WTC11 (cell line): ENCODE measurements around the gene CBFA2T3. TPM values are rescaled to one million over a fixed set of nuclear protein-coding genes. Genes with fewer than 3 reads are reported as not detected.

Source experiments
- ATAC-seq: fragments of 200-7000 bp; cut with Tn5 transposase; 2 replicates; pipeline ENCODE4 v1.10.0; 2021; ENCODE audit warnings: mild to moderate bottlenecking, moderate library complexity
- CTCF ChIA-PET: fragments of 300-600 bp; sonication (Branson Sonifier 250); formaldehyde crosslinking; loops from one replicate; lab custom pipeline; 2021; ENCODE audit warnings: antibody characterized with exemption; lab: Charles Lee
- POLR2A ChIA-PET: fragments of 350-600 bp; sonication (Branson Sonifier 250); formaldehyde crosslinking; loops from one replicate; lab custom pipeline; 2021; ENCODE audit warnings: antibody characterized with exemption; lab: Charles Lee
- DNase-seq: peaks from one replicate; pipeline ENCODE4 v3.0.0; 2021; ENCODE audit warnings: low spot score
- H3K27ac Mint-ChIP-seq: 2 replicates; pipeline ENCODE4 v1.8.0; 2021; ENCODE audit warnings: mixed read lengths
- H3K27me3 Mint-ChIP-seq: 2 replicates; pipeline ENCODE4 v1.8.0; 2021; ENCODE audit warnings: low read depth, mild to moderate bottlenecking, moderate library complexity, mixed read lengths
- H3K36me3 Mint-ChIP-seq: 2 replicates; pipeline ENCODE4 v1.8.0; 2021; ENCODE audit warnings: mixed read lengths
- H3K4me1 Mint-ChIP-seq: 2 replicates; pipeline ENCODE4 v1.8.0; 2022; ENCODE audit warnings: mixed read lengths
- H3K4me3 Mint-ChIP-seq: 2 replicates; pipeline ENCODE4 v1.8.0; 2021; ENCODE audit warnings: mild to moderate bottlenecking, moderate library complexity, mixed read lengths
- H3K9me3 Mint-ChIP-seq: 2 replicates; pipeline ENCODE4 v1.8.0; 2021; ENCODE audit warnings: mixed read lengths
- ETV6 ChIP-seq: sonication (generic); formaldehyde crosslinking; IDR thresholded peaks from 2 replicates; pipeline ENCODE4 v1.8.1; 2022; ENCODE audit warnings: mild to moderate bottlenecking, missing genetic modification reagents
- FOXP1 ChIP-seq: sonication (generic); formaldehyde crosslinking; IDR thresholded peaks from 2 replicates; pipeline ENCODE4 v1.8.0; 2022; ENCODE audit warnings: missing genetic modification reagents, mild to moderate bottlenecking, moderate library complexity, borderline replicate concordance
- GABPB1 ChIP-seq: sonication (generic); formaldehyde crosslinking; IDR thresholded peaks from 2 replicates; pipeline ENCODE4 v1.8.1; 2023; ENCODE audit warnings: mild to moderate bottlenecking, missing genetic modification reagents
- RELA ChIP-seq: sonication (generic); formaldehyde crosslinking; IDR thresholded peaks from 2 replicates; pipeline ENCODE4 v1.8.1; 2022; ENCODE audit warnings: missing genetic modification reagents, mild to moderate bottlenecking, borderline replicate concordance
- SOX15 ChIP-seq: fragments of 250-450 bp; sonication (Bioruptor Pico); IDR thresholded peaks from 2 replicates; pipeline ENCODE4 v1.9.0; 2021; ENCODE audit warnings: mild to moderate bottlenecking
- TCF7 ChIP-seq: sonication (generic); formaldehyde crosslinking; IDR thresholded peaks from 2 replicates; pipeline ENCODE4 v1.8.0; 2022; ENCODE audit warnings: mild to moderate bottlenecking, low read depth, missing genetic modification reagents, moderate library complexity
- TP53 ChIP-seq: sonication (generic); formaldehyde crosslinking; IDR thresholded peaks from 2 replicates; pipeline ENCODE4 v1.8.1; 2023; ENCODE audit warnings: mild to moderate bottlenecking, missing genetic modification reagents
- total RNA-seq: library from RNA; stranded (reverse); gene quantifications from 3 replicates; pipeline ENCODE4 v1.2.3, GENCODE V29; 2021
- TF ChIP-seq, protein P1 (sequence below): fragments of 250-450 bp; sonication (Bioruptor Pico); IDR thresholded peaks from 2 replicates; pipeline ENCODE4 v1.9.0; 2021; ENCODE audit warnings: mild to moderate bottlenecking, borderline replicate concordance
- TF ChIP-seq, protein P2 (sequence below): sonication (generic); formaldehyde crosslinking; IDR thresholded peaks from 2 replicates; pipeline ENCODE4 v1.8.1; 2022; ENCODE audit warnings: mild to moderate bottlenecking, missing genetic modification reagents, moderate library complexity, borderline replicate concordance
- TF ChIP-seq, protein P3 (sequence below): sonication (generic); formaldehyde crosslinking; IDR thresholded peaks from 2 replicates; pipeline ENCODE4 v1.8.0; 2023; ENCODE audit warnings: mild to moderate bottlenecking, missing genetic modification reagents
- TF ChIP-seq, protein P4 (sequence below): sonication (generic); formaldehyde crosslinking; IDR thresholded peaks from 2 replicates; pipeline ENCODE4 v1.8.1; 2023; ENCODE audit warnings: mild to moderate bottlenecking, missing genetic modification reagents
- TF ChIP-seq, protein P5 (sequence below): sonication (generic); formaldehyde crosslinking; conservative IDR thresholded peaks from 2 replicates; pipeline ENCODE4 v1.8.1; 2022; ENCODE audit warnings: mild to moderate bottlenecking, missing genetic modification reagents
- TF ChIP-seq, protein P6 (sequence below): sonication (generic); formaldehyde crosslinking; IDR thresholded peaks from 2 replicates; pipeline ENCODE4 v1.8.0; 2023; ENCODE audit warnings: missing genetic modification reagents
- TF ChIP-seq, protein P7 (sequence below): sonication (generic); formaldehyde crosslinking; IDR thresholded peaks from 2 replicates; pipeline ENCODE4 v1.8.0; 2022; ENCODE audit warnings: missing genetic modification reagents

CBFA2T3 gene
- total RNA-seq, 1 experiment from 2014 or later: 2.6 TPM

DNA sequence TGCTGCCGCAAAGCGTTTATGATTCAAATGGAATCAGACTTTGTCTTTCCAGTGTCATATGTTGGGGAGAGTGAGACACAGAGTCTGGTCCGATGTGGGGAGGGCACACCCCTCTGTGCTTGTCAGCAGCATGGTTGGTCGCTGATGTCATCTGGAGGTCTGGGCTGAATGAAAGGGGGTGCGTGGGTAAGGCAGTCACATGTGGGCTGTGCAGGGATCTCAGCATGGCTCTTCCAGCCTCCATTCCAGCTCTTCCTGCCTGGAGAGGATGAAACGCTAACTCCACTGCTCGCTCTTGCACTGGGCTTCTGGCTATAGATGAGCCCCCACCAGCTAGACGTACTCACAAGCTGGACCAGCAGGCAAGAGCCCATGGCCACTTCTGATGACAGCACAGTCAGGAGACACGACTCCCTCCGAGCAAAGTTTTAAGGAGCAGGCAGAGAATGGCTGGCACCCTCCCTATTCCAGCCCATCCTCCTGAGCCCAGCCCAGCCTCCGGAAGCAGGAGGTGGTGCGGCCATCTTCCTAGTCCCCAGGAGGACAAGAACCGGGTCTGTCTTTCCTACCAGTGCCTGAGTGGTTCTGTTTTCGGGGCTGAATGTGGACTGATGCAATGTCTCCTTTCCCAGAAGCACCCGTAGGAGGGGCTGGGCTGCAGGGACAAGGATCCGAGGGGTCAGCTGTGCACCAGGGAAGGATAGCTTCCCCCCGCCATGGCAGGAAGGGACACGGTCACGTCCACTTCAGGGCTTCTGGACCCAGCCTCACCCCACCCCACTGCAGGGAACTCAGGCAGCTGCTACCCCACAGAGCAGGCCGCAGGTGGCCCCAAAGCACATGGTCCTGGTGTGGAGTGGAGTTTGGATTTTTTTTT, 41.5 kb upstream of the CBFA2T3 start:
- Mint-ChIP-seq H3K4me3 (no peak overlapping the region), H3K27ac (no peak overlapping the region), H3K4me1 (0 out of 2 replicates have a peak, but pooled peaks cover 8% of the 10 kb centered on the region), H3K36me3 (no peaks in the 10 kb centered on the region; the same call in 1 of the 2 replicates), H3K27me3 (no peaks in the 10 kb centered on the region), H3K9me3 (peaks cover 11% of the 10 kb centered on the region)
- ChIA-PET CTCF (no interaction called here), POLR2A (no interaction called here)
- TF ChIP-seq, protein P1, sequence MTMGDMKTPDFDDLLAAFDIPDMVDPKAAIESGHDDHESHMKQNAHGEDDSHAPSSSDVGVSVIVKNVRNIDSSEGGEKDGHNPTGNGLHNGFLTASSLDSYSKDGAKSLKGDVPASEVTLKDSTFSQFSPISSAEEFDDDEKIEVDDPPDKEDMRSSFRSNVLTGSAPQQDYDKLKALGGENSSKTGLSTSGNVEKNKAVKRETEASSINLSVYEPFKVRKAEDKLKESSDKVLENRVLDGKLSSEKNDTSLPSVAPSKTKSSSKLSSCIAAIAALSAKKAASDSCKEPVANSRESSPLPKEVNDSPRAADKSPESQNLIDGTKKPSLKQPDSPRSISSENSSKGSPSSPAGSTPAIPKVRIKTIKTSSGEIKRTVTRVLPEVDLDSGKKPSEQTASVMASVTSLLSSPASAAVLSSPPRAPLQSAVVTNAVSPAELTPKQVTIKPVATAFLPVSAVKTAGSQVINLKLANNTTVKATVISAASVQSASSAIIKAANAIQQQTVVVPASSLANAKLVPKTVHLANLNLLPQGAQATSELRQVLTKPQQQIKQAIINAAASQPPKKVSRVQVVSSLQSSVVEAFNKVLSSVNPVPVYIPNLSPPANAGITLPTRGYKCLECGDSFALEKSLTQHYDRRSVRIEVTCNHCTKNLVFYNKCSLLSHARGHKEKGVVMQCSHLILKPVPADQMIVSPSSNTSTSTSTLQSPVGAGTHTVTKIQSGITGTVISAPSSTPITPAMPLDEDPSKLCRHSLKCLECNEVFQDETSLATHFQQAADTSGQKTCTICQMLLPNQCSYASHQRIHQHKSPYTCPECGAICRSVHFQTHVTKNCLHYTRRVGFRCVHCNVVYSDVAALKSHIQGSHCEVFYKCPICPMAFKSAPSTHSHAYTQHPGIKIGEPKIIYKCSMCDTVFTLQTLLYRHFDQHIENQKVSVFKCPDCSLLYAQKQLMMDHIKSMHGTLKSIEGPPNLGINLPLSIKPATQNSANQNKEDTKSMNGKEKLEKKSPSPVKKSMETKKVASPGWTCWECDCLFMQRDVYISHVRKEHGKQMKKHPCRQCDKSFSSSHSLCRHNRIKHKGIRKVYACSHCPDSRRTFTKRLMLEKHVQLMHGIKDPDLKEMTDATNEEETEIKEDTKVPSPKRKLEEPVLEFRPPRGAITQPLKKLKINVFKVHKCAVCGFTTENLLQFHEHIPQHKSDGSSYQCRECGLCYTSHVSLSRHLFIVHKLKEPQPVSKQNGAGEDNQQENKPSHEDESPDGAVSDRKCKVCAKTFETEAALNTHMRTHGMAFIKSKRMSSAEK (CRISPR knock-in tag): no peak
- no peak for TF ChIP-seq TP53 (CRISPR knock-in tag)
- TF ChIP-seq TCF7 (CRISPR knock-in tag): no peak
- TF ChIP-seq GABPB1 (CRISPR knock-in tag): peak; percentile 22; the same call in 1 of the 2 replicates
- TF ChIP-seq, protein P2, sequence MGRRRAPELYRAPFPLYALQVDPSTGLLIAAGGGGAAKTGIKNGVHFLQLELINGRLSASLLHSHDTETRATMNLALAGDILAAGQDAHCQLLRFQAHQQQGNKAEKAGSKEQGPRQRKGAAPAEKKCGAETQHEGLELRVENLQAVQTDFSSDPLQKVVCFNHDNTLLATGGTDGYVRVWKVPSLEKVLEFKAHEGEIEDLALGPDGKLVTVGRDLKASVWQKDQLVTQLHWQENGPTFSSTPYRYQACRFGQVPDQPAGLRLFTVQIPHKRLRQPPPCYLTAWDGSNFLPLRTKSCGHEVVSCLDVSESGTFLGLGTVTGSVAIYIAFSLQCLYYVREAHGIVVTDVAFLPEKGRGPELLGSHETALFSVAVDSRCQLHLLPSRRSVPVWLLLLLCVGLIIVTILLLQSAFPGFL (CRISPR knock-in tag): no peak
- TF ChIP-seq, protein P3, sequence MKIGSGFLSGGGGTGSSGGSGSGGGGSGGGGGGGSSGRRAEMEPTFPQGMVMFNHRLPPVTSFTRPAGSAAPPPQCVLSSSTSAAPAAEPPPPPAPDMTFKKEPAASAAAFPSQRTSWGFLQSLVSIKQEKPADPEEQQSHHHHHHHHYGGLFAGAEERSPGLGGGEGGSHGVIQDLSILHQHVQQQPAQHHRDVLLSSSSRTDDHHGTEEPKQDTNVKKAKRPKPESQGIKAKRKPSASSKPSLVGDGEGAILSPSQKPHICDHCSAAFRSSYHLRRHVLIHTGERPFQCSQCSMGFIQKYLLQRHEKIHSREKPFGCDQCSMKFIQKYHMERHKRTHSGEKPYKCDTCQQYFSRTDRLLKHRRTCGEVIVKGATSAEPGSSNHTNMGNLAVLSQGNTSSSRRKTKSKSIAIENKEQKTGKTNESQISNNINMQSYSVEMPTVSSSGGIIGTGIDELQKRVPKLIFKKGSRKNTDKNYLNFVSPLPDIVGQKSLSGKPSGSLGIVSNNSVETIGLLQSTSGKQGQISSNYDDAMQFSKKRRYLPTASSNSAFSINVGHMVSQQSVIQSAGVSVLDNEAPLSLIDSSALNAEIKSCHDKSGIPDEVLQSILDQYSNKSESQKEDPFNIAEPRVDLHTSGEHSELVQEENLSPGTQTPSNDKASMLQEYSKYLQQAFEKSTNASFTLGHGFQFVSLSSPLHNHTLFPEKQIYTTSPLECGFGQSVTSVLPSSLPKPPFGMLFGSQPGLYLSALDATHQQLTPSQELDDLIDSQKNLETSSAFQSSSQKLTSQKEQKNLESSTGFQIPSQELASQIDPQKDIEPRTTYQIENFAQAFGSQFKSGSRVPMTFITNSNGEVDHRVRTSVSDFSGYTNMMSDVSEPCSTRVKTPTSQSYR (CRISPR knock-in tag): no peak
- TF ChIP-seq, protein P4, sequence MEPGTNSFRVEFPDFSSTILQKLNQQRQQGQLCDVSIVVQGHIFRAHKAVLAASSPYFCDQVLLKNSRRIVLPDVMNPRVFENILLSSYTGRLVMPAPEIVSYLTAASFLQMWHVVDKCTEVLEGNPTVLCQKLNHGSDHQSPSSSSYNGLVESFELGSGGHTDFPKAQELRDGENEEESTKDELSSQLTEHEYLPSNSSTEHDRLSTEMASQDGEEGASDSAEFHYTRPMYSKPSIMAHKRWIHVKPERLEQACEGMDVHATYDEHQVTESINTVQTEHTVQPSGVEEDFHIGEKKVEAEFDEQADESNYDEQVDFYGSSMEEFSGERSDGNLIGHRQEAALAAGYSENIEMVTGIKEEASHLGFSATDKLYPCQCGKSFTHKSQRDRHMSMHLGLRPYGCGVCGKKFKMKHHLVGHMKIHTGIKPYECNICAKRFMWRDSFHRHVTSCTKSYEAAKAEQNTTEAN (CRISPR knock-in tag): no peak
- TF ChIP-seq FOXP1 (CRISPR knock-in tag): 0 out of 2 replicates have a peak, but pooled peaks have one; percentile 11
- TF ChIP-seq RELA: no peak
- TF ChIP-seq, protein P5, sequence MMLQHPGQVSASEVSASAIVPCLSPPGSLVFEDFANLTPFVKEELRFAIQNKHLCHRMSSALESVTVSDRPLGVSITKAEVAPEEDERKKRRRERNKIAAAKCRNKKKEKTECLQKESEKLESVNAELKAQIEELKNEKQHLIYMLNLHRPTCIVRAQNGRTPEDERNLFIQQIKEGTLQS (CRISPR knock-in tag): no peak
- TF ChIP-seq, protein P6, sequence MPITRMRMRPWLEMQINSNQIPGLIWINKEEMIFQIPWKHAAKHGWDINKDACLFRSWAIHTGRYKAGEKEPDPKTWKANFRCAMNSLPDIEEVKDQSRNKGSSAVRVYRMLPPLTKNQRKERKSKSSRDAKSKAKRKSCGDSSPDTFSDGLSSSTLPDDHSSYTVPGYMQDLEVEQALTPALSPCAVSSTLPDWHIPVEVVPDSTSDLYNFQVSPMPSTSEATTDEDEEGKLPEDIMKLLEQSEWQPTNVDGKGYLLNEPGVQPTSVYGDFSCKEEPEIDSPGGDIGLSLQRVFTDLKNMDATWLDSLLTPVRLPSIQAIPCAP (CRISPR knock-in tag): no peak
- no peak for TF ChIP-seq SOX15
- TF ChIP-seq, protein P7, sequence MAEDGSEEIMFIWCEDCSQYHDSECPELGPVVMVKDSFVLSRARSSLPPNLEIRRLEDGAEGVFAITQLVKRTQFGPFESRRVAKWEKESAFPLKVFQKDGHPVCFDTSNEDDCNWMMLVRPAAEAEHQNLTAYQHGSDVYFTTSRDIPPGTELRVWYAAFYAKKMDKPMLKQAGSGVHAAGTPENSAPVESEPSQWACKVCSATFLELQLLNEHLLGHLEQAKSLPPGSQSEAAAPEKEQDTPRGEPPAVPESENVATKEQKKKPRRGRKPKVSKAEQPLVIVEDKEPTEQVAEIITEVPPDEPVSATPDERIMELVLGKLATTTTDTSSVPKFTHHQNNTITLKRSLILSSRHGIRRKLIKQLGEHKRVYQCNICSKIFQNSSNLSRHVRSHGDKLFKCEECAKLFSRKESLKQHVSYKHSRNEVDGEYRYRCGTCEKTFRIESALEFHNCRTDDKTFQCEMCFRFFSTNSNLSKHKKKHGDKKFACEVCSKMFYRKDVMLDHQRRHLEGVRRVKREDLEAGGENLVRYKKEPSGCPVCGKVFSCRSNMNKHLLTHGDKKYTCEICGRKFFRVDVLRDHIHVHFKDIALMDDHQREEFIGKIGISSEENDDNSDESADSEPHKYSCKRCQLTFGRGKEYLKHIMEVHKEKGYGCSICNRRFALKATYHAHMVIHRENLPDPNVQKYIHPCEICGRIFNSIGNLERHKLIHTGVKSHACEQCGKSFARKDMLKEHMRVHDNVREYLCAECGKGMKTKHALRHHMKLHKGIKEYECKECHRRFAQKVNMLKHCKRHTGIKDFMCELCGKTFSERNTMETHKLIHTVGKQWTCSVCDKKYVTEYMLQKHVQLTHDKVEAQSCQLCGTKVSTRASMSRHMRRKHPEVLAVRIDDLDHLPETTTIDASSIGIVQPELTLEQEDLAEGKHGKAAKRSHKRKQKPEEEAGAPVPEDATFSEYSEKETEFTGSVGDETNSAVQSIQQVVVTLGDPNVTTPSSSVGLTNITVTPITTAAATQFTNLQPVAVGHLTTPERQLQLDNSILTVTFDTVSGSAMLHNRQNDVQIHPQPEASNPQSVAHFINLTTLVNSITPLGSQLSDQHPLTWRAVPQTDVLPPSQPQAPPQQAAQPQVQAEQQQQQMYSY (CRISPR knock-in tag): no peak
- TF ChIP-seq ETV6 (CRISPR knock-in tag): no peak
- DNase-seq (no peak), ATAC-seq (no peak)
